Mesothelial cell of epicardium (in vitro differentiated cells): ENCODE data around the gene PARVA. TPM values are rescaled to one million over a fixed set of nuclear protein-coding genes. Genes with fewer than 3 reads are reported as not detected.

Experiments used
- DNase-seq, 2 experiments: peaks; one replicate each; pipeline ENCODE4 v3.0.0; 2021; ENCODE audit warnings: low spot score in 2 of 2; ENCODE audit not compliant: unreplicated experiment in 2 of 2
- H3K27ac Mint-ChIP-seq: 2 replicates; pipeline ENCODE4 v1.8.0; 2021; ENCODE audit warnings: mixed read lengths
- H3K27me3 Mint-ChIP-seq: 2 replicates; pipeline ENCODE4 v1.8.0; 2021; ENCODE audit warnings: low read depth, mixed read lengths
- H3K36me3 Mint-ChIP-seq: 2 replicates; pipeline ENCODE4 v1.8.0; 2021; ENCODE audit warnings: mixed read lengths
- H3K4me1 Mint-ChIP-seq: 2 replicates; pipeline ENCODE4 v1.8.0; 2021; ENCODE audit warnings: mixed read lengths
- H3K4me3 Mint-ChIP-seq: 2 replicates; pipeline ENCODE4 v1.8.0; 2021; ENCODE audit warnings: mild to moderate bottlenecking, moderate library complexity, mixed read lengths
- H3K9me3 Mint-ChIP-seq: 2 replicates; pipeline ENCODE4 v1.8.0; 2021; ENCODE audit warnings: mixed read lengths
- CTCF ChIP-seq: fragments of 200-600 bp; sonication (generic); IDR thresholded peaks from one replicate; pipeline ENCODE4 v1.5.0; 2021; ENCODE audit warnings: antibody characterized with exemption; ENCODE audit not compliant: unreplicated experiment
- total RNA-seq: library from RNA; stranded (reverse); gene quantifications from 3 replicates; pipeline ENCODE4 v1.2.1, GENCODE V29; 2021

PARVA gene
- total RNA-seq, 1 donor from 2014 or later = 77.1 TPM

GRCh38 chr11:12535321-12535720, 157.9 kb downstream of the PARVA start:
- no peaks in the 10 kb centered on the region for H3K27me3 Mint-ChIP-seq
- peaks cover 9% of the 10 kb centered on the region for H3K4me1 Mint-ChIP-seq
- no peak for TF ChIP-seq CTCF
- no peak for DNase-seq
- no peaks in the 10 kb centered on the region for H3K9me3 Mint-ChIP-seq
- no peak overlapping the region for H3K4me3 Mint-ChIP-seq
- H3K27ac Mint-ChIP-seq = no peak overlapping the region
- H3K36me3 Mint-ChIP-seq = peaks cover 15% of the 10 kb centered on the region

GRCh38 chr11:12536566-12536965, 159.2 kb downstream of the PARVA start:
- Mint-ChIP-seq H3K4me3 (no peak overlapping the region), H3K9me3 (no peaks in the 10 kb centered on the region), H3K4me1 (peaks cover 21% of the 10 kb centered on the region), H3K27ac (no peak overlapping the region), H3K27me3 (no peaks in the 10 kb centered on the region), H3K36me3 (peaks cover 13% of the 10 kb centered on the region)
- TF ChIP-seq CTCF = no peak
- DNase-seq = peak in 1 of 2 experiments; percentile 14

GRCh38 chr11:12537778-12538401, 160.5 kb downstream of the PARVA start:
- H3K36me3 Mint-ChIP-seq = peaks cover 7% of the 10 kb centered on the region
- TF ChIP-seq CTCF = no peak
- H3K4me3 Mint-ChIP-seq = no peak overlapping the region
- no peaks in the 10 kb centered on the region for H3K9me3 Mint-ChIP-seq
- peaks cover 33% of the 10 kb centered on the region for H3K4me1 Mint-ChIP-seq
- DNase-seq = peak in 1 of 2 experiments; percentile 3
- H3K27me3 Mint-ChIP-seq = no peaks in the 10 kb centered on the region
- no peak overlapping the region for H3K27ac Mint-ChIP-seq

GRCh38 chr11:12538889-12539421, 161.6 kb downstream of the PARVA start:
- TF ChIP-seq CTCF = no peak
- H3K27me3 Mint-ChIP-seq = no peaks in the 10 kb centered on the region
- peaks cover 5% of the 10 kb centered on the region for H3K36me3 Mint-ChIP-seq
- DNase-seq = no peak
- H3K9me3 Mint-ChIP-seq = no peaks in the 10 kb centered on the region
- no peak overlapping the region for H3K4me3 Mint-ChIP-seq
- H3K27ac Mint-ChIP-seq = peak overlapping the region; percentile 19
- H3K4me1 Mint-ChIP-seq = peaks cover 39% of the 10 kb centered on the region

- peaks cover 39% of the 10 kb centered on the region for H3K4me1 Mint-ChIP-seq
- no peak for DNase-seq
These were observed 162.2 kb downstream of the PARVA start for GRCh38 chr11:12539572-12539971.

More at GRCh38 chr11:12539572-12539971, 162.2 kb downstream of the PARVA start:
- H3K9me3 Mint-ChIP-seq = no peaks in the 10 kb centered on the region
- peak overlapping the region; percentile 66 for H3K27ac Mint-ChIP-seq
- TF ChIP-seq CTCF = no peak
- no peak overlapping the region for H3K4me3 Mint-ChIP-seq
- H3K36me3 Mint-ChIP-seq = no peaks in the 10 kb centered on the region
- no peaks in the 10 kb centered on the region for H3K27me3 Mint-ChIP-seq
